Left lobe of liver (tissue), 2 donors: Measurements from ENCODE around the gene POFUT2. TPM values are rescaled to one million over a fixed set of nuclear protein-coding genes. Genes with fewer than 3 reads are reported as not detected.
"Not testable (repeated sequence)": the region's sequence is repeated elsewhere in the genome, so short reads cannot be mapped to it uniquely, and the experiment has no call there.

Experiments
- ATAC-seq: fragments of 200-7000 bp; cut with Tn5 transposase; one replicate; pipeline ENCODE4 v1.9.1; 2020; ENCODE audit warnings: mild to moderate bottlenecking, moderate library complexity
- DNase-seq: peaks from one replicate; pipeline ENCODE4 v3.0.0-alpha.2; 2020; ENCODE audit warnings: low spot score
- total RNA-seq: library from RNA; stranded (reverse); gene quantifications from one replicate; pipeline ENCODE4 v1.2.1, GENCODE V29; 2021
- donor health status: DM: no; HTN: no; CAD: no; lungs with moderate emphysema.
- donor health status: DM: no; HTN: yes; CAD: no.

Gene POFUT2
- total RNA-seq, 1 donor from 2014 or later: 17.5 TPM

DNA sequence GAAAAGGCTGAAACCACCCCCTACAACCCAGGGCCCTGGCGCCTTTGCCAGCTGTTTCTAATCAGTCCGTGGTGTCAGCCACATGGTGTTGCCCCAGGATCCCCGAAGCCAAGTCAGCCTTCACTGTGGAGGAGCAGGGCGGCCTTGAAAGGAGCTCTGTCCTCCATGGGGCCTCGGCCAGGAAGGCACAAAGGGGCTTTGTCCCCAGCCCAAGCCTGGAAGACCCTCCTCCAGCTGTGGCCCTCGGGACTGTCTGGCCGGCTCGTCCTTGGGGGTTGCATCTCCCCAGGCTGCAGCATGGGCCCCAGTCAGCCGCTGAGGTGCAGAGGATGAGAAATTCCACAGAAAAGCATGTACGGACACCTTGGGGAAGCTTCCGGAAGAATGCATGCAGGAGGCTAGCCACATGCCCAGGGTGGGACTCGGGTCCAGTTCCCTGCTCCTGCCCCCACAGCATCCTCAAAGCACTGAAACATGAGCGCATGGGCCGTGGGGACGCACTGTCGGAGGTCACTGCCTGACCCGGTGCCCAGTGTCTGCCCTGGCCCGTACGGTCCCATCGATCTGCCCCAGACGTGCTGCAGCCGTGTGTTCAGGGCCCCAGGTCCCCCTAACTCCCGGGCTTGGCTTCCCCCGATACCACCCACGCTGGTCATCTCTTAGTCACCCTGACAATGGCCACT is 38.6 kb upstream of the POFUT2 start:
- ATAC-seq: no peak
- no peak for DNase-seq

DNA sequence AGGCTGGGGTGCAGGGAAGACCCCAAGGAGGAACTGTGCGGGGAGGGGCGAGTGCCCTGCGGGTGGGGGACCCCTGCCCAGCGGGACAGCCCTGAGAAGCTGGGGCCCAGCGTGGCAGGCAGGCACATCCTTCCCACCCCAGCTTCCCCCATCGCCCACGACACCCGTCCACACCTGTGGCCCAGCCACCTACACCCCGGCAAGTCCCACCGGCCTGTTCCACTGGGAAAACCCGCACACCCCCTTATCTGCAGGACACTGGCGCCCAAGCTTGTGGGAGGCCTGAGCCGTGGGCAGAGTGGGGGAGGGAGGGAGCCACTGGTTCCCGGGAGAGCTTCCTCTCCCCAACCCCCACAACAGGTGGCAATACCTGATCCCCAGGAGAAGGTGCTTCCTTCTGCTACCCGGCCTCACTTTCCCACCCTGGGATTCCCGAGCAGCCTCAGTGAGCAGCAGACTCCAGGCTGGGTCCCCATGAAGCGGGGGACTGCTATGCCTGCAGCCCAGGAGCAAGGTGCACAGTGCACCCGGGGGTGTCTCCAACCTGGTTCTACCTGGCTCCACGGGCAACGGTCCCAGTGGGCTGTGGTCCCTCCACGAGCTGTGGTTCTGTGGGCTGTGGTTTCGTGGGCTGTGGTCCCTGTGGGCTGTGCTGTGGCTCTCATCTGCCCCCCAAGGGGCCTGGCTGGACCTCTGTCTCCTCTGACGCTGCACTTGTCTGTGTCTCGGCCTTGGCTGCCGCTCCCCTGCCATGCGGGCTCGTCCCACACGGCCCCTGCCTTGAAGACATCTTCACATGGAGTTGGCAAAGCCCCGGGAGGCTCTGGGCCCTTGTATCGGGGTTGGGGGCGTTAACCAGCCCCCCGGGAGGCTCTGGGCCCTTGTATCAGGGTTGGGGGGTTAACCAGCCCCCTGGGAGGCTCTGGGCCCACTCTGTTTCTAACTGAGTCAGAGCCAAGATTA is 37.8 kb upstream of the POFUT2 start:
- DNase-seq (no peak), ATAC-seq (no peak)

DNA sequence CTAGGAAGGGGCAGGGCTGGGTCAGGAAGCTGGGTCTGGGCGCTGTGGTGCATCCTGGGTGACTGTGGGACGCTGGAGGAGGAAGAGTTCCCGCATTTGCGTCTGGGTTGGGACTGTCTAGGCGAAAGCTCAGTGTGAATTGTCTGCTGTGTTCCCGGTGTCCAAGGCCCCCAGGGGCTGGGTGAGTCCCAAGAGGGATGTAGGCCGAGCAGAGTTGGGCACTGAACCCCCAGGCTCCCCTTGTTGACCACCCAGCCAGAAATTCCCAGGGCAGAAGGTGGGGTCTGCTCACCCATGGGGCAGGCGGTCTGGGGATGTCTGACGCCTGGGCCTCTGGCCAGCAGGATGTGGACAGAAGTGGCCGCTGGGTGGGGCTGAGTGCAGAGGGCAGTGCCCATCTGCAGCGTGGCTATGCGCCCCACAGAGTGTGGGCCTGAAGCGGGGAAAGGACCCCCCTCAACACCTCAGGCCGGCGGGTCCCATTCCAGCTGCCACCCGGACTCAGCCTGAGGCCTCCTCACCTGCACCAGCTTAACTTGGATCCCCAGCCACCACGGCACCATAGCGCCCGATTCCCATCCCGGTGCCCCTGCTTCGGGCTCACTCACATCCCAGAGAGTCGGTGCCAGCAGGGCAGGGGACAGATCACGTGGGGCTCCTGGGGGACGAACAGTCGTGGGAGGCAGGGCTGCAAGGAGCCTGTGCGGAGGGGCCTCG is 37.0 kb upstream of the POFUT2 start:
- DNase-seq (no peak), ATAC-seq (peak; percentile 55)

DNA sequence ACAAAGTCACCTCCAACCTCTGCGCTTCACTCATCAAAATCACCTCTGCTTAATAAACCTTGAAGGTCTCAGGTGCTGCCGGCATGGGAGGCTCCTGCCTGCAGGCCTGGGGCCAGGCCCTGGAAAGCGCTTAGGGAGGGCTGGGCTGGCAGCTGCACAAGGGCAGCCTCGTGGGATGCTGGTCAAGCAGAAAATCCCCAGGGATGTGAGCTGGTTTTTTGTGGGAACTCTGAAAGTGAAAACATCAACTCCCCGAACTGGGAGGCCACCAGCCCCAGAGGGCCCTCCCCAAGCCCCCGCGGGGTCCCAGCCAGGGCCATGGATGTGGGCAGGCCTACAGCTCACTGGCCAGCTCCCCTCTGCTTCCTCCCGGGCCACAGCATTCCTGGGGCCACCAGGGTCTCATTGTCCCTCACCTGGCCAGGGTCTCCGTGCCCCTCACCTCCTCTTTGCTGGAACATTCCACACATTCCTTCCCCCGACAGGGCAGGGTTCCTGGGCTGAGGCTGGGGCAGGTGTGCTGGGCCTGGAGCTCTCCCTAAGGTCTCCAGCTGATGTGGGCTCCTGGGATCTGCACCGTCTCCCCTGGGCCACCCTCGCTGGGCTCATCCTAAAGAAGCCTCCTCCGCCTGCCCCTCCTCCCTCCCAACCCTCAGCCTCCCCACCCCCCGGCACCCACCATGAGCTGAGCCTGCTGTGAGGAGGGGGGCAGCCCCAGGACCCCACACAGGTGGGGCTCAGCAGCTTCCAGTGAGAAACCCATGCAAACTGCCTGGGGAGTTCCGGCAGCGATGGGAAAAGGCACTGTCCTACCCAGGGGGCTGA is 36.0 kb upstream of the POFUT2 start:
- ATAC-seq (no peak), DNase-seq (no peak)

DNA sequence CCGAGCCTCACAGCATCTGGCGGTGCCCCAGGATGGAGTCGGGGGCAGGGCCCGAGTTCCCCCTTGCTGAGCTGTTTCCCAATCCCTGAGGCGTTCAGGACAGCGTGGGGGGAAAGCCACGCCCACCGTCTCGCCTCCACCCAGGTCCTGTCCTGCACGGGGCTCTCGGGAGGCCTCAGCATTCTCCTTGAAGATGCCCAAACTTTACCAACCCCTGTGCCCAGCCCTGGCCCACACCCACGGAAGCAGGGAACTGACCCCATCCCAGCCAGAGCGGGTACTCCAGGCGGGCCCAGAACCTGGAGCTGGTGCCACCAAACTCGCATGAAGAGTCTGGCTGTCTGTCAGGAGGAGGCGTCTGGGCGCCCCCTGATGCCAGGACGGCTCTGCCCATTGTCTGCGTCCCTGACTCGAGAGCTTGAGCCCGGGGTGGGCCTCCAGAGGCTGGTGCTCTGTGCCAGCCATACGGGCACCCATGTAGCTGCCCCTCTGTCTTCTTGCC is 35.3 kb upstream of the POFUT2 start:
- DNase-seq (no peak), ATAC-seq (no peak)

DNA sequence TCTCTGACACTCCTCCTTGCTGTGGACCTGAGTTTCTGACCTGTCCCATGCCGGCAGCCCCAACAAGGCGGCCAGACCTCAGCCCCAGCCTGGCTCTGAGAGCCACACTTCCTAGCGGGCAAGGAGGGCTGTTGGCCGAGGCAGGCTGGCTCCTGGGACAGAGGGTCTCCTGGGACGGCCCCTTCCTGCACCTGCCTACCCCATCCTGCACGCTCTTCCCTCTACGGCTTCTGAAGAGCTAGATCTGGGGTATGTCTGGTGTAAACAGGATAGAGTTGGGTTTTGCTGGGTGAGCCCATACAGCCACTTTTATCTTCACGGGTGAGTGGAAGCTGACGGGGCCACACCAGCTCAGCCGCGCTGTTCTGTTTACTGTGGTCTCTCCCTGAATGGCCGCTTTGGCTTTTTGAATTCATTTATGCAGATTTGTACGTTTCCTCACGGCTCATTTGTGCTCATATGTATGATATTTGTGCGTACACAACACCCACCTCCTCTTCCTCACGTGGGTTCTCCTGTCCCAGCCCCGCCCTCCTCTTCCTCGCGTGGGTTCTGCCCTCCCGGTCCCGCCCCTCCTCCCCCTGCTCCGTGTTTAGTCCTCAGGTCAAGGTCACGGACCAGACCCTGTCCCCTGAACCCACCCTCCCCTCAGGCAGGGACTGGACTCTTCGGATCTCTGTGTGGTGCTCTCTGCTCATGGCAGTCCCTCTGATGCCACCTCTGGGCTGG is 34.7 kb upstream of the POFUT2 start:
- no peak for ATAC-seq

DNA sequence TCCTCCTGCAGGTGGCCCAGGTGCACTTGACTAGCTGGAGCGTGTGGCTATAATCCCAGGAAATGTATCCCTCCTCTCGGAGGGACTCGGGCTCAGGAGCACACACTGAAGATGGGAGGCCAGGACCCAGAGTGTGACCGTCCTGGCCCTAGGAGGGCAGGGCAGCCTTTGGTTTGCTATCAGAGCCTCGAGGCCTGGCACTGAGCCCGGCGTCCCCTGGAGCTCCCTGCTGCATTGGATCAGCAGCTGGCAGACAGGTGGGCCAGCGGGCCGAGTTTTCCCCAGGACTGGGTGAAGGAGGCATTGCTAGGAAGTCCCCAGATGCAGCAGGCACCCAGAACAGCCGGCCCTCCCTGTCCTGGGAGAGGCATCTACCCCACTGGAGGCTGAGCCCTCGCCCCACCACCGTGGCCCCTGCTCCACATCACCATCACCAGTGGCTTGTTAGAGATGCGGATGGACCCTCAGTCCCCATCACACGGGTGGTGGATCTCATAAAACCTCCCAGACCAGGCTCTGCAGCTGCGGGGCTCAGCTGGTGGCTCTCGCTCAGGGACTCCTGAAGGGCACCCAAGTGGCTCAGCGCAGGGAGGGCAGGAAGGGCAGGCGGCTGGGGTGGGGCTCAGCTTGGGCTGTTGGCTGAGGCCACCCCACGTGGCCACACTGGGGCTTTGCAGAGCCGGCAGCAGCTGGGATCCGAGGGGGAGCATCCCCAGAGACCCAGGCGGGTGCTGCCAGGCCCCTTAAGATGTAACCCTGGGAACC is 32.7 kb upstream of the POFUT2 start:
- no peak for DNase-seq

More for the DNA sequence above, 34.7 kb upstream of the POFUT2 start:
- DNase-seq: no peak

DNA sequence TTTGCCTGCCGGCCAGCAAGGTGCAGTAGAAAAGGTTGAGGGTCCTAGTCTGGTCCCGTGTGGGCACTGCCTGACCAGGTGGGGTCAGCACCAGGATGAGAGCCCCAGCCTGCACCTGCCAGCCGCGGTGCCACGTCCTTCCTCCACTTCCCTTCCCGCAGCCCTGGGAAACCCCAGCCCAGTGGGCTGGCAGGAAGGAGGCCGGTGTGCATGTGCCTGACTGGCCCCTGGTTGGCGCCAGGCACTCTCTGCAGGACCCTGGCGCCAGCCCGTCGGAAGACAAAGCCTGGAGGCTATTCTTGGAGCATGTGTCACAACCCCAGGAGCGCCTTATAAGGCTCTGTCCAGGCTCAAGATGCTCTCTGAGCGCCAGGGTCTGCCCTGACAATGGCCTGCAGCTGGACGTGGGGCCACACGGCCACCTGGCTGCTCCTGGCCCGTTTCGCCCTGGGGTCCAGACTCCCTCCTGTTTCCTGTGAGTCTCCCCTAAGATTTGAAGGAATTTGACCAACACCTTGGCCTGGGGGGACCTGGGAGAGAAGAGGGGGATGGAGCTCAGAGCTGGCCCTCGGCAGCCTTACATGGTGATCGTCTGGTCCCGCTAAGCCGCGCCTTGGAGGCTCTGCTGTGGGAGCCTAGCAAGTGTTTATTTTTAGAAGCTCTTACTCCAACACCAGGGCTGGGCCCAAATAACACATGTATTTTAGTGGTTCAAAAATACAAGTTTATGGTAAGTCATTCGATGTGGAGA is 31.9 kb upstream of the POFUT2 start:
- peak; percentile 43 for ATAC-seq
- no peak for DNase-seq

More for the DNA sequence above, 32.7 kb upstream of the POFUT2 start:
- no peak for ATAC-seq

DNA sequence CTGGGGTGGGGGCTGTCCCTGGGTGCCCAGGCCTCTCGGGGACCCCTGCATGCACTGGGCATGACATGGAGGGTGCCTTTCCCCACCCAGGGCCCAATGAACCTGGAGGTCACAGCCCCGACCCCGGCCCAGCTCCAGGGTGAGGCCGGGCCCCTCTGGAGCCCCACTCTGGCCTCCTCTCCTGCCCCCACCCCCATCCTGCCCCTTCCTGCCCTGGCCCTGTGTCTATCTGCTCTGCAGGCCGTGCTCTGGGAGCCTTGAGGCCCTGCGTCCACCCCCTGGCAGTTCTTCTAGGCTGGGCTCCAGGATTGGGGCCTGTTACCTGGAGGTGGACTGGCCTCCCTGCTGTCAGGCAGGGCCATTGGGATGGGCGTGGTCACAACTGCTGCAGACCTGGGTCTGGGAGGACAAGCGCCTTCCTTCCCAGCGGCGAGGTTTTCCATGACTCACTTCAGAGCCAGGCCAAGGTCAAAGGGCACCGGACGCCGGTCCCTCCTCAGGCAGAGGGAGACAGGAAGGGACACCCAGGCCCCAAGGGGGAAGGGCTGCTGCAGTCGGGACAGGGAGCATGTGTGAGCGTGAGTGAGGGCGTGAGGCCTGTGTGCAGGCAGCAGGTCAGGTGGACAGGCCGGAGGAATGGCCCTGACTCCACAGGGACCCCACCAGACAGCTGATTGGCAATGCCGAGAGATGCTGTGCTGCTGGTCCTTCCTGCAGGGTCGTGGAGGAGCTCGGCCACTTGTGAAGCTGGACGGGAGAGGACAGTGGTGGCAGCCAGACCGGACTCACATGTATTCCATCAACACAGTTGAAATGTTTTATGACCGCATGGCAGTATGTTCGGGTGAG is 31.1 kb upstream of the POFUT2 start:
- peak; percentile 71 for DNase-seq
- ATAC-seq: peak; percentile 73

DNA sequence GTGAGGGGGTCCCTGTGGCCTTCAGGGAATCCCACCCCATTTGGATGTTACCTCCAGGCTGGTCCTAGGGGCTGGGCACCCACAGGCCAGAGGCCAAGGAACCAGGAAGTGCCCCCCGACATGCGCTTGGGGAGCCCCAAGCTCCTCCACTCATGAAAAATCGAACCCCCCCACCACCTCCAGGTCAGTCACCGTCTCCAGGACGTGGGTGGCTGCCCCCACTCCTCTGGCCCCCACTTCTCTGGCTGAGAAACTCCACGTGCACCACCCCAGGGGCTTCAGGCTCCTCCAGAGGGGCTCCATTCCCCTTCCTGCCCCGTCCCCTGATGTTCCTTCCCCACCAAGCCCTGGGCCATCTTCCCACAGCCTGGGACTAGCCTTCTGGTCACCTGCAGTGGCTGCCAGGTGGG is 30.5 kb upstream of the POFUT2 start:
- DNase-seq: no peak

DNA sequence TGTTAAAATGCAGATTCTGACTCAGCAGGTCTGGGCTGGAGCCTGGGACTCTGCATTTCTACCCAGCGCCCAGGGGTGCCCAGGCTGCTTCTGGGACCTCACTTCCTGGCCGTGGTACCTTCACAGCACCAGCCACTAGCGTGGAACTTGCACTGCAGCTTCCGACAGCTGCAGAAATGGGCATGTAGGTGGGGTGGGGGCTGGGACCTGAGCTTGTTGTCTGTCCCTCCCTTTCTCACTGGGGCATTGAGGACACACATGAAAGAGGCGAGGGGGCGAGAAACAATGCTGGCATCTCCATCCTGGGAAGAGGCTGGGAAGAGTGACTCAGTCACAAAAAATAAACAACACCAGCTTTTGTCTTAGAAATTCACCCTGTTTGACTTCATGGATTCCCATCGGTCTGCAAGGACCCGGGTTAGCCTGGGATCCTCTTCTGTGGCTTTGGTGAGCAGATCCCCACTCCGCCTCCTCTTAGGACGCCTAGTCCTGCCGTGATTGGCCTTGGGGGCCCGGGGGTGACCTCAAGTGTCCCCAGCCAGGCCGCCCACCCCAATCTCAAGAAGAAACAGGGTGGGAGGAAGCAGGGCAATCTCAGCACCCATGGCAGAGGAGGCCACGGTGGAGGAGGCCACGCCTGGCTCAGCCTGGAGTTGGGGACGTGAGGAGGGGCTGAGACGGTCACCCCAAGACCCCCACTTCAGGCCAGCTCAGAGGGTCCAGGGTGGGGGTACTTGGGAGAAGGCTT is 29.9 kb upstream of the POFUT2 start:
- ATAC-seq (no peak), DNase-seq (peak; percentile 41)

More for the DNA sequence above, 30.5 kb upstream of the POFUT2 start:
- ATAC-seq: no peak

DNA sequence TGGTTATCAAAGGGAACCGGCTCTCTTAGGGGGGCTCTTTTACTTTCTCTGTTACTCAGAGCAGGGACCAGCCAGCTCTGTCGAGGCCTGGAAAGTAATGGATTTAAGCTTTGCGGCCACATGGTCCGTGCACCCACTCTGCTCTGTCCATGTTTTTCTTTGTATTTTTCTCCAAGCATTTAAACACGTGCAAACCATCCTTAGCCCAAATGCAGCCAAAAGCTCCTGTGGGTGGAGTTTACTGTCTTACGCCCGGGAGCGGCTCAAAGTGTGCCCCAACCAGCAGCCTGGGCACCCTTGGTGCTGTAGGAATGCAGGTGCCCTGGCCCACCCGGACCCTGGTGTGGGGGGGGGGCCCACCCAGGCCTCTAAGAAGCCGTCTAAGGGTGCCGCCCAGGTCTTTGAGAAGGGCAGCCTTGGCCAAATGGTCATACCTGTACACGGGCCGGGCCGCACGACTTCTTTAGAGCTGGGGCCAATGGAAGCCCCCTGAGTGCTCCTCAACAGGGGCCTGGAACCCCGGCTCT is 29.2 kb upstream of the POFUT2 start:
- ATAC-seq: no peak

DNA sequence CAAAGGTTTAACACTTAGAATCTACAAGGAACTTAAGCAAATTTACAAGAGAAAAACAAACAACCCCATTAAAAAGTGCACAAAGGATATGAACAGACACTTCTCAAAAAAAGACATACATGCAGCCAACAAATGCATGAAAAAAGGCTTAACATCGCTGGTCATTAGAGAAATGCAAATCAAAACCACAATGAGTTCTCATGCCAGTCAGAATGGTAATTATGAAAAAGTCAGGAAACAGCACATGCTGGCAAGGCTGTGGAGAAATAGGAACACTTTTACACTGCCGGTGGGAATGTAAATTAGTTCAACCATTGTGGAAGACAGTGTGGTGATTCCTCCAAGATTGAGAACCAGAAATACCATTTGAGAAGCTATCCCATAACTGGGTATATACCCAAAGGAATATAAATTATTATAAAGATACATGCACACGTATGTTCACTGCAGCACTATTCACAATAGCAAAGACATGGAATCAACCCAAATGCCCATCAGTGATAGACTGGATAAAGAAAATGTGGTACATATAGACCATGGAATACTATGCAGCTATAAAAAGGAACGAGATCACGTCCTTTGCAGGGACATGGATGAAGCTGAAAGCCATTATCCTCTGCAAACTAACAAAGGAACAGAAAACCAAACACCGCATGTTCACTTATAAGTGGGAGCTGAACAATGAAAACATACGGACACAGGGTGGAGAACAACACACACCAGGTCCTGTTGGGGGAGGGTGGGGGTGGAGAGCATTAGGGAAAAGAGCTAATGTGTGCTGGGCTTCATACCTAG is 28.2 kb upstream of the POFUT2 start:
- not testable (repeated sequence) for ATAC-seq

More for the DNA sequence above, 29.2 kb upstream of the POFUT2 start:
- peak; percentile 38 for DNase-seq

DNA sequence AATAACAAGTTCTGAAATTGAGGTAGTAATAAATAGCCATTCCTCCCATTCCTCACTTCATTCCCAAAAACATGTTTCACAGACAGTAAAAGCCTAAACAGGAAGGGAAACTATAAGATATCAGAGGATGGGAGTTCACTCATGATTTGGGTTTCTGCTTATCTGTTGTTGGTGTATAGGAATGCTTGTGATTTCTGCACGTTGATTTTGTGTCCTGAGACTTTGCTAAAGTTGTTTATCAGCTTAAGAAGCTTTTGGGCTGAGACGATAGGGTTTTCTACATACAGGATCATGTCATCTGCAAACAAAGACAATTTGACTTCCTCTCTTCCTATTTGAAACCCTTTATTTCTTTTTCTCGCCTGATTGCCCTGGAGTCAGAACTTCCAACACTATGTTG is 26.0 kb upstream of the POFUT2 start:
- no peak for ATAC-seq
- DNase-seq: no peak

More for the DNA sequence above, 28.2 kb upstream of the POFUT2 start:
- not testable (repeated sequence) for DNase-seq

DNA sequence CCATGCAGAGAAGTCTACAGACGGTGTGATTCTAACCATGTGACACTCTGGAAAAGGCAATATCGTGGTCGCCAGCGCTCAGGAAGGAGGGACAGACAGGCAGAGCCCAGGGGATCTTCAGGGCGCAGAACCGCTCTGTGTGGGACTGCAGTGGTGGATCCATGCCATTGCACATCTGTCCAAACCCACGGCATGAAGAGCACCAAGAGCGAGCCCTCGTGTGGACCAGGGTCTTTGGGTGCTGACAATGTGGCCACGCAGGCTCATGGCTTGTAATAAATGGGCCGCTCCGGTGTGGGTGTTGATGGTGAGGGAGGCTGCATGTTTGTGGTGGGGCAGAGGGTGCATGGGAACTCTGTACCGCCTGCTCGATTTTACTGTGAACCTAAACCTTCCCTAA is 25.3 kb upstream of the POFUT2 start:
- DNase-seq (no peak), ATAC-seq (no peak)
